Psoas muscle (tissue), 8 donors: Measurements from ENCODE around the gene GLIS2. TPM values are rescaled to one million over a fixed set of nuclear protein-coding genes. Genes with fewer than 3 reads are reported as not detected.

Source experiments
- ATAC-seq, 4 donors: fragments of 200-7000 bp; cut with Tn5 transposase; one replicate each; pipeline ENCODE4 v1.9.1; 2020; ENCODE audit warnings: moderate library complexity in 3 of 4, mild to moderate bottlenecking in 2 of 4
- DNase-seq, 2 donors: peaks; one replicate each; pipeline ENCODE4 v3.0.0-alpha.2; 2020
- H3K27ac ChIP-seq: fragments of 200-600 bp; one replicate; pipeline ENCODE4 v1.8.0; 2022
- H3K27me3 ChIP-seq, 3 donors: fragments of 200-600 bp in 1 of 3; one replicate each; pipeline versions ENCODE4 v1.6.1 to v1.8.0; 2013 to 2022; ENCODE audit warnings: low read length in 2 of 3, mild to moderate bottlenecking in 2 of 3, moderate library complexity in 1 of 3; ENCODE audit not compliant: insufficient read depth in 3 of 3
- H3K36me3 ChIP-seq, 2 donors: fragments of 200-600 bp in 1 of 2; one replicate each; pipeline versions ENCODE4 v1.6.1 to v1.8.0; 2013 to 2022; ENCODE audit warnings: low read depth in 1 of 2, mild to moderate bottlenecking in 1 of 2, moderate library complexity in 1 of 2; ENCODE audit not compliant: insufficient read depth in 1 of 2
- H3K4me1 ChIP-seq: fragments of 200-600 bp; one replicate; pipeline ENCODE4 v1.8.0; 2022
- H3K4me3 ChIP-seq: fragments of 200-600 bp; one replicate; pipeline ENCODE4 v1.8.0; 2022; ENCODE audit warnings: mild to moderate bottlenecking
- H3K9me3 ChIP-seq: fragments of 200-600 bp; one replicate; pipeline ENCODE4 v1.8.0; 2022
- WGBS, 3 donors: extraction: QIAGEN DNeasy Blood & Tissue Kit; methylation state at CpG; one replicate each; pipeline versions ENCODE4 v1.1.6 to v1.1.7; 2013; 5-methylcytosine and 5-hydroxymethylcytosine counted together
- intact Hi-C, 2 donors: fragments of 100-400 bp; cut with DNase I; formaldehyde crosslinking; loops; one replicate each; pipeline versions ENCODE4 v1.11.0 to v1.14.2; 2022
- polyA plus RNA-seq, 3 donors: library from polyadenylated mRNA; stranded (reverse); fragments of 200-250 nt; gene quantifications; one replicate each; pipeline ENCODE4 v1.2.3, GENCODE V29; 2013
- total RNA-seq, 4 donors: library from RNA; stranded (reverse); fragmentation: NEBNext Ultra II Directional in 2 of 4; extraction: Animal tissue kit (Norgen Biotek cat#: 25700) in 2 of 4; gene quantifications; one replicate each; pipeline versions ENCODE4 v1.2.1 to v1.2.4, GENCODE V29; 2021 to 2023
- TF ChIP-seq, protein P1 (sequence below): fragments of 200-600 bp; IDR thresholded peaks from one replicate; pipeline ENCODE4 v1.8.0; 2022; ENCODE audit warnings: antibody characterized with exemption
- donor health status: healthy with polysubstance abuse.
- donor health status: DM: no; HTN: no; CAD: no; lungs with moderate emphysema.
- donor health status: Bipolar disorder and iron deficiency.
- donor health status: healthy.
- donor health status: DM: yes; HTN: yes; CAD: no.
- donor health status: DM: no; HTN: no; CAD: no.
- donor health status: DM: no; HTN: no; CAD: no.
- donor health status: DM: yes; HTN: yes; CAD: no.

Gene GLIS2
- total and polyA plus RNA-seq, 7 donors = 0.96 to 3.3 (median 1.7) TPM

DNA sequence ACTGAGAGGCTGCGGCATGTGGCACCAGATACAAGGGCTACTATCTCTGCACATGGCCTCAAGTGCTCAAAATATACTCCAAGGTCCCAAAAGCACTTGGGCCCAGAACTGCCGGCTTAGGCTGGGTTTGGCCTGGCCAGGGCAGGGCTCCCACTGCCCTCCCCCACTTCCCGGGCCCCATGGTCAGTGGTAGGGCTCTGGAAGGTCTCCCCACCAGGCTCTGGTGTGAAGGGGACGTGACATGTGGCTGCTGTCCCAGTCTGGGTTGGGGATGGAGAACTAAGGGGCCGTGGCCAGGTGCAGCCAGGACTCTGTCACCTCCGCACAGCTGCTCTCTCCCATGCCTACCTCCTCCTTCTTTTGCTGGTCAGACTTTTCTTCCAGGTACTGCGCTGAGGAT lies 41.0 kb downstream of the GLIS2 start:
- H3K36me3 ChIP-seq = peaks cover 0 to 11% of the 10 kb centered on the region in 2 donors
- 92 to 93% (median 92%) methylated on average over 6 to 7 of the region's 7 CpGs for WGBS, 3 donors
- ATAC-seq (no peak), DNase-seq (no peak)
- no peaks in the 10 kb centered on the region for H3K9me3 ChIP-seq
- H3K4me1 ChIP-seq = no peaks in the 10 kb centered on the region
- TF ChIP-seq, protein P1, sequence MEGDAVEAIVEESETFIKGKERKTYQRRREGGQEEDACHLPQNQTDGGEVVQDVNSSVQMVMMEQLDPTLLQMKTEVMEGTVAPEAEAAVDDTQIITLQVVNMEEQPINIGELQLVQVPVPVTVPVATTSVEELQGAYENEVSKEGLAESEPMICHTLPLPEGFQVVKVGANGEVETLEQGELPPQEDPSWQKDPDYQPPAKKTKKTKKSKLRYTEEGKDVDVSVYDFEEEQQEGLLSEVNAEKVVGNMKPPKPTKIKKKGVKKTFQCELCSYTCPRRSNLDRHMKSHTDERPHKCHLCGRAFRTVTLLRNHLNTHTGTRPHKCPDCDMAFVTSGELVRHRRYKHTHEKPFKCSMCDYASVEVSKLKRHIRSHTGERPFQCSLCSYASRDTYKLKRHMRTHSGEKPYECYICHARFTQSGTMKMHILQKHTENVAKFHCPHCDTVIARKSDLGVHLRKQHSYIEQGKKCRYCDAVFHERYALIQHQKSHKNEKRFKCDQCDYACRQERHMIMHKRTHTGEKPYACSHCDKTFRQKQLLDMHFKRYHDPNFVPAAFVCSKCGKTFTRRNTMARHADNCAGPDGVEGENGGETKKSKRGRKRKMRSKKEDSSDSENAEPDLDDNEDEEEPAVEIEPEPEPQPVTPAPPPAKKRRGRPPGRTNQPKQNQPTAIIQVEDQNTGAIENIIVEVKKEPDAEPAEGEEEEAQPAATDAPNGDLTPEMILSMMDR = no peak
- H3K27ac ChIP-seq = no peak overlapping the region
- intact Hi-C loops = no loop called here
- H3K27me3 ChIP-seq = no peaks in the 10 kb centered on the region
- no peak overlapping the region for H3K4me3 ChIP-seq

DNA sequence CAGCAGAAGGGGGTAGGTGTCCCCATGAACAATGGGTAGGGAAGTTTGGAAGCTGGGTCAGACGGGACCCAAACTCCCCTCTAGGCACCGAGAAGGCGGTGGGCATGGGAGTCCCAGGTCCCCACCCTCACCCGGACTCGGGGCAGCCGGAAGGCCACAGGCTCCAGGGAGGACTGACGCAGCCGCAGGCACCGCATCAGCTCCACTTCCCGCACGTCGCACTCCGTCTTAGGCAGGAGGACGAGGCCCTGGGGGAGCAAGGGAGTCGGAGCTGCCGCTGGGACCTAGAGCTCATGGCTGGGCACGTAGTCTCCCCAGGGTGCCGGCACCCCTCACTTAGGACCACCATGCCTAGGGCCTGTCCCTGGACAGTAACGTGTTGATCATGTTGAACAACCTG lies 42.4 kb downstream of the GLIS2 start:
- no peaks in the 10 kb centered on the region for H3K9me3 ChIP-seq
- TF ChIP-seq, protein P1 = no peak
- H3K36me3 ChIP-seq = peaks cover 0 to 23% of the 10 kb centered on the region in 2 donors
- DNase-seq (peak in 1 of 2 donors; percentile 52), ATAC-seq (no peak)
- H3K4me1 ChIP-seq = no peaks in the 10 kb centered on the region
- no peaks in the 10 kb centered on the region for H3K27me3 ChIP-seq
- 95 to 96% (median 95%) methylated on average over 19 of the region's 19 CpGs for WGBS, 3 donors
- no peak overlapping the region for H3K27ac ChIP-seq
- intact Hi-C loops = no loop called here
- H3K4me3 ChIP-seq = no peak overlapping the region

DNA sequence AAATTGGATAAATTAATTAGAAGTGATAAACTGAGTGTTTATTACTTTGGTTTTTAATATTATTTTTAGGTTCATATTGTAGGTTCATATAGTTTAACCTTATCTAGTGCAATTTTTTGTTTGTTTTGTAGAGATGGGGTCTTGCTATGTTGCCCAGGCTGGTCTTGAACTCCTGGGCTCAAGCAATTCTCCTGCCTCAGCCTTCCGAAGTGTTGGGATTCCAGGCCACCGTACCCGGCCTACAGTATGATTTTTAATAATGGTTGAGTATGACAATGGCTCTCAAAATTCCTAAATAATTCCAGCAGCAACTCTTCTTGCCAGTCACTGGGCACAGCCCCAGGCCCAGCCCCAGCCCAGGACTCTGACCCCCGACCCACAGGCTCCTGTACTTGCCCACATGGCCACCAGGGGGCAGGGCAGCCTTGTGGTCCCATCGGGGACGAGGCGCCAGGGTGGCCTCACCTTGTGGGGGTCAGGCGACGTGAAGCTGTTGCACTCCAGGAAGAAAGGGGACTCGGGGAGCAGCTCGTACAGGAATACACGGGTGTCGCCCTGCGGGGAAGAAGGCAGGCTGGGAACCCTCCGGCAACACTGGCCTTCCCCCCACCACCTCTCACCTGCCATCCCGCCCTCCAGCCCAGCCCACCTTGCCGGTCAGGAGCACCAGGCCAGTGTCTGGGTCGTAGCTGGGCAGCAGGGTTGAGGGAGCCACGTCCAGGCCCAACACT lies 43.1 kb downstream of the GLIS2 start:
- H3K27me3 ChIP-seq = no peaks in the 10 kb centered on the region
- H3K9me3 ChIP-seq = no peaks in the 10 kb centered on the region
- TF ChIP-seq, protein P1 = peak; percentile 98
- H3K4me1 ChIP-seq = no peaks in the 10 kb centered on the region
- ATAC-seq (peak; percentile 77 to 92 (median 86)), DNase-seq (peak; percentile 78 to 85)
- 45 to 46% (median 46%) methylated on average over 12 to 19 of the region's 19 CpGs for WGBS, 3 donors
- no peak overlapping the region for H3K4me3 ChIP-seq
- peaks cover 0 to 28% of the 10 kb centered on the region in 2 donors for H3K36me3 ChIP-seq
- intact Hi-C loops = loop anchor here (1.0 kb wide), 1 partner anchor 43 kb away; no protein-coding TSS in a partner anchor
- H3K27ac ChIP-seq = no peak overlapping the region

DNA sequence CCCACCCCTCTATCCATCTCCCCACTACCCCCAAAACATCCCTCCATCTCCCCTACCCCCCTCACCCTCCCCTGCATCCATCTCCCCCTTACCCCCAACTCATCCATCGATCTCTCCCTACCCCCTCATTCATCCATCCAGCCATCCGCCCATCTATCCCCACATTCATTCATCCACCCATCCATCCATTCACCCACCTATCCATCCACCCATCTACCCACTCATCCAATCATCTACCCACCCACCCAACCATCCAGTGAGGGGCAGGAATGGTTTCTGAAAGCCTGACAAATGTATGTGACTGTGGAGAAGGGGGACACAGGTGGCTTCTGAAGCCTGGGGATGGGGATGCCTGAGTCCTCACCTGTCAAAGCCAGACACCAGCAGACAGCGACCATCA lies 44.0 kb downstream of the GLIS2 start:
- no peaks in the 10 kb centered on the region for H3K27me3 ChIP-seq
- ATAC-seq = no peak
- H3K4me3 ChIP-seq = no peak overlapping the region
- TF ChIP-seq, protein P1 = no peak
- peaks cover 0 to 33% of the 10 kb centered on the region in 2 donors for H3K36me3 ChIP-seq
- DNase-seq = no peak
- intact Hi-C loops = loop anchor here (1.0 kb wide), 1 partner anchor 42 kb away; no protein-coding TSS in a partner anchor
- WGBS, 3 donors = 91 to 96% (median 91%) methylated on average over 3 of the region's 3 CpGs
- no peak overlapping the region for H3K27ac ChIP-seq
- H3K4me1 ChIP-seq = no peaks in the 10 kb centered on the region
- no peaks in the 10 kb centered on the region for H3K9me3 ChIP-seq
